Neutrophil (primary cell): ENCODE measurements around the gene INTS1.
A peak's percentile ranks its signal among the peaks of the same experiment; 100 is the strongest.

Experiments
- H3K27ac ChIP-seq: fragments of 200-600 bp; sonication (generic); 2 replicates; pipeline ENCODE4 v1.5.1; 2016; ENCODE audit warnings: mild to moderate bottlenecking, moderate library complexity
- H3K27me3 ChIP-seq: fragments of 200-600 bp; sonication (generic); 2 replicates; pipeline ENCODE4 v1.6.0; 2016; ENCODE audit warnings: mild to moderate bottlenecking
- H3K36me3 ChIP-seq: fragments of 200-600 bp; sonication (generic); 2 replicates; pipeline ENCODE4 v1.5.1; 2017
- H3K4me1 ChIP-seq, 2 experiments: fragments of 200-600 bp in 1 of 2; sonication (generic) in 1 of 2; 1 replicate in 1 of 2; 2 replicates in 1 of 2; pipeline versions ENCODE4 v1.5.1 to v1.6.1; 2013 to 2016; ENCODE audit warnings: low read depth in 1 of 2, low read length in 1 of 2, mild to moderate bottlenecking in 1 of 2, moderate library complexity in 1 of 2; ENCODE audit not compliant: control insufficient read depth in 1 of 2, insufficient read depth in 1 of 2
- H3K4me3 ChIP-seq, 2 experiments: fragments of 200-600 bp in 1 of 2; sonication (generic) in 1 of 2; 1 replicate in 1 of 2; 2 replicates in 1 of 2; pipeline ENCODE4 v1.5.1; 2013 to 2016; ENCODE audit warnings: low read depth in 1 of 2, low read length in 1 of 2, mild to moderate bottlenecking in 1 of 2, moderate library complexity in 1 of 2
- H3K9me3 ChIP-seq: fragments of 200-600 bp; sonication (generic); 2 replicates; pipeline ENCODE4 v1.5.1; 2016
- CTCF ChIP-seq: fragments of 200-600 bp; sonication (generic); IDR thresholded peaks from 2 replicates; pipeline ENCODE4 v1.5.1; 2016; ENCODE audit warnings: antibody characterized with exemption

INTS1 gene

GRCh38 chr7:1514995-1515401 lies 10.8 kb upstream of the INTS1 start:
- H3K27me3 ChIP-seq: no peaks in the 10 kb centered on the region

DNA sequence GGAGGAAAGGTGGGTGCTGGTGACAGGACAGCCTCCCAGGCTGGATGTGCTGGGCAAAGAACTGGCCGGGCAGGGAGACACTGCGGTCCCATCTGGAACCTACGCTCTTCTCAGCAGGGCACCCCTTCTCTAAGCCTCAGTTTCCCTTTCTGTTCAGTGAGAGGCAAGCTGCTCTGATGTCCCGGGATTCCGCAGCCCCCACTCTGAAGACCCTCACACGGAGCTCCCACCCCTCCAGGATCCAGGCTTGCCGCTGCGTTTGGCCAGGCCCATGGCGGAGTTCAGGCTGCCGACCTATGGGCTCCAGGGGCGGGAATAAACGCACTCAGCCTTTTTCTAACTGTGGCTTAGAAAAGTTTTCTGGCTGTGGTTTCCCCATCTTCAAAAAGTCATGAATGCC lies 10.2 kb upstream of the INTS1 start:
- no peak for TF ChIP-seq CTCF
- H3K4me3 ChIP-seq: no peak overlapping the region
- H3K9me3 ChIP-seq: no peaks in the 10 kb centered on the region
- no peak overlapping the region for H3K27ac ChIP-seq
- H3K4me1 ChIP-seq: peaks cover 32 to 40% of the 10 kb centered on the region in 2 experiments
- no peaks in the 10 kb centered on the region for H3K36me3 ChIP-seq
- H3K27me3 ChIP-seq: no peaks in the 10 kb centered on the region

More at GRCh38 chr7:1514995-1515401, 10.8 kb upstream of the INTS1 start:
- no peak for TF ChIP-seq CTCF
- no peak overlapping the region for H3K27ac ChIP-seq
- no peaks in the 10 kb centered on the region for H3K9me3 ChIP-seq
- H3K4me3 ChIP-seq: no peak overlapping the region
- no peaks in the 10 kb centered on the region for H3K36me3 ChIP-seq
- H3K4me1 ChIP-seq: peaks cover 32 to 40% of the 10 kb centered on the region in 2 experiments

- Histone ChIP-seq H3K4me3 (peak overlapping the region; percentile 40 to 52), H3K36me3 (no peaks in the 10 kb centered on the region), H3K4me1 (peaks cover 32 to 40% of the 10 kb centered on the region in 2 experiments), H3K9me3 (no peaks in the 10 kb centered on the region), H3K27ac (peak overlapping the region; percentile 80), H3K27me3 (no peaks in the 10 kb centered on the region)
- no peak for TF ChIP-seq CTCF
Measured at GRCh38 chr7:1513657-1514095, 9.5 kb upstream of the INTS1 start.

GRCh38 chr7:1512781-1513656 lies 8.8 kb upstream of the INTS1 start:
- peaks cover 32 to 40% of the 10 kb centered on the region in 2 experiments for H3K4me1 ChIP-seq
- TF ChIP-seq CTCF: no peak
- H3K9me3 ChIP-seq: no peaks in the 10 kb centered on the region
- H3K36me3 ChIP-seq: no peaks in the 10 kb centered on the region
- H3K27me3 ChIP-seq: no peaks in the 10 kb centered on the region
- H3K27ac ChIP-seq: peak overlapping the region; percentile 80
- H3K4me3 ChIP-seq: peak overlapping the region; percentile 40 to 52

DNA sequence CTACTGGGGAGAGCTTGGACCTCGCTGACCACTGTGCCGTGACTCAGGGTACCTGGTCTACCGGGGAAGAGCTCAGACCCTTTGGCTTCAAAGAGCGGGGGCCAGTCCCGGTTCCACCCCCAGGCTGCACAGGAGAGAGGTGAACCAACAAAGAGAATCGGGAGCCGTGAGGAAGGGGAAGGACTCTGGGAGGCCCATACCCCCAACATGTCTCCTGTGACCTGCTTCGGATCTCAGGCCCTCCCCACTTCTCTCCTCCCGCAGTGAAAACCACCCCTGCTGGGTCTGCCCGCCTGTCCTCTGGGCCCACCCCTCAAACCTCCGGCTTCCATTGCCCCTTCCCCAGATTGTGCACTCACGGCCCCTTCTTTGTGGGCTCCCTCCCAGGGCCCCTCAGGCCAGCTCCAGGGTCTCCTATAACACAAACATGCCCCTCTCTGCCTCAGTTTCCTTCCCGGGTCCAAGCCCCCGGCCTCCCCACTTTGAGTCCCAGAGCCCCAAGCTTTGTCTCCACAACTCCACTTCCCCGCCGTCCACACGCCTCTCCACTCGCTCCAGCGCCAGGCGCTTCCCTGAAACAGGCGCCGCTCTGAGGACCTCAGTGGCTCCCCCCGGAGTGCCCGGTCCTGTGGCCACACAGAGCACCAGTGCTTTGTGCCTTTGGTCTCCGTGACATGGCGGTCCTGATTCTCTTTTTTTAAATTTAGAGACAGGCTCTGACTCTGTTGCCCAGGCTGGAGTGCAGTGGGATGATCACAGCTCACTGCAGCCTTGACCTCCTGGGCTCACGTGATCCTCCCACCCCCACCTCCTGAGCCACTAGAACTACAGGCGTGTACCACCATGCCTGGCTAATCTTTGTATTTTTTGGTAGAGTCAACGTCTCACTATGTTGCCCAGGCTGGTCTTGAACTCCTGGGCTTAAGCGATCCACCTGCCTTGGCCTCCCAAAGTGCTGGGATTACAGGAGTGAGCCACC lies 7.5 kb upstream of the INTS1 start:
- Histone ChIP-seq H3K36me3 (no peaks in the 10 kb centered on the region), H3K9me3 (no peaks in the 10 kb centered on the region), H3K27me3 (no peaks in the 10 kb centered on the region), H3K4me3 (peak overlapping the region in 1 of 2 experiments; percentile 40), H3K4me1 (peaks cover 35 to 42% of the 10 kb centered on the region in 2 experiments), H3K27ac (peak overlapping the region; percentile 80)
- no peak for TF ChIP-seq CTCF
